Astrocyte of the cerebellum (primary cell): ENCODE data around the gene HES1.
"Not testable (repeated sequence)": the region's sequence is repeated elsewhere in the genome, so short reads cannot be mapped to it uniquely, and the experiment has no call there.

Experiments used
- DNase-seq: peaks from one replicate; pipeline ENCODE4 v3.0.0-alpha.2; 2011; ENCODE audit warnings: low read depth
- H3K4me3 ChIP-seq: 2 replicates; pipeline ENCODE4 v1.5.1; 2011; ENCODE audit warnings: mild to moderate bottlenecking, low read depth, low read length, moderate library complexity
- CTCF ChIP-seq: IDR thresholded peaks from 2 replicates; pipeline ENCODE4 v1.5.1; 2012; ENCODE audit warnings: low read length, low read depth, moderate library complexity, mild to moderate bottlenecking; ENCODE audit errors: missing control alignments
- in situ Hi-C: cut with HindIII; loops from 2 replicates; pipeline ENCODE4 v1.10.0; 2017; ENCODE audit warnings: low sequenced_read_pairs

HES1 gene

GRCh38 chr3:194090716-194091115 lies 45.2 kb upstream of the HES1 start:
- no peak for DNase-seq
- in situ Hi-C loops: no loop called here
- no peak for TF ChIP-seq CTCF
- no peak overlapping the region for H3K4me3 ChIP-seq

GRCh38 chr3:194091141-194091540 lies 44.8 kb upstream of the HES1 start:
- TF ChIP-seq CTCF: no peak
- no peak for DNase-seq
- in situ Hi-C loops: no loop called here
- H3K4me3 ChIP-seq: no peak overlapping the region

GRCh38 chr3:194091897-194092296 lies 44.1 kb upstream of the HES1 start:
- DNase-seq, in situ Hi-C loops, H3K4me3 ChIP-seq: not testable (repeated sequence)

- no peak for TF ChIP-seq CTCF
- DNase-seq: no peak
- no peak overlapping the region for H3K4me3 ChIP-seq
- in situ Hi-C loops: no loop called here
Observed at GRCh38 chr3:194092881-194093301, 43.1 kb upstream of the HES1 start.

GRCh38 chr3:194093842-194094241 lies 42.1 kb upstream of the HES1 start:
- DNase-seq: no peak
- in situ Hi-C loops: no loop called here
- H3K4me3 ChIP-seq: no peak overlapping the region
- no peak for TF ChIP-seq CTCF

GRCh38 chr3:194095464-194095863 lies 40.5 kb upstream of the HES1 start:
- TF ChIP-seq CTCF: no peak
- no peak for DNase-seq
- H3K4me3 ChIP-seq: no peak overlapping the region
- in situ Hi-C loops: no loop called here

- H3K4me3 ChIP-seq: no peak overlapping the region
- TF ChIP-seq CTCF: no peak
- in situ Hi-C loops: no loop called here
- DNase-seq: no peak
Observed at GRCh38 chr3:194095902-194096301, 40.0 kb upstream of the HES1 start.
